Bronchial epithelial cell (primary cell): Measurements from ENCODE around the gene USP15. TPM values are rescaled to one million over a fixed set of nuclear protein-coding genes. Genes with fewer than 3 reads are reported as not detected.

ENCODE experiments used
- DNase-seq: peaks from one replicate; pipeline ENCODE4 v3.0.0-alpha.2; 2010; ENCODE audit warnings: low read depth
- FAIRE-seq: peaks from 2 replicates; lab custom pipeline; 2011; peaks lifted over from hg19 to GRCh38; lab: Jason Lieb, UNC
- H3K27me3 ChIP-seq: 2 replicates; pipeline ENCODE4 v1.5.1; 2011; ENCODE audit warnings: low read length; ENCODE audit not compliant: control insufficient read depth, insufficient read depth
- H3K36me3 ChIP-seq: 2 replicates; pipeline ENCODE4 v1.5.1; 2011; ENCODE audit warnings: low read length; ENCODE audit not compliant: control insufficient read depth, insufficient read depth
- H3K4me3 ChIP-seq: 2 replicates; pipeline ENCODE4 v1.5.1; 2011; ENCODE audit warnings: mild to moderate bottlenecking, low read depth, low read length, control low read depth
- total RNA-seq: library from RNA; depleted of rRNA; stranded (reverse); fragments of >200 nt; gene quantifications from 2 replicates; pipeline ENCODE4 v1.2.1, GENCODE V29; 2014
- TF ChIP-seq, protein P1 (sequence below): IDR thresholded peaks from 2 replicates; pipeline ENCODE4 v1.5.1; 2011; ENCODE audit warnings: mild to moderate bottlenecking, moderate library complexity, low read length, control low read depth, inconsistent platforms; ENCODE audit not compliant: insufficient read depth, severe bottlenecking

USP15 gene
- total RNA-seq, 1 donor from 2014 or later, result 56.3 TPM

- Histone ChIP-seq H3K4me3 (no peak overlapping the region), H3K36me3 (no peaks in the 10 kb centered on the region), H3K27me3 (no peaks in the 10 kb centered on the region)
- no peak for DNase-seq
- TF ChIP-seq, protein P1, sequence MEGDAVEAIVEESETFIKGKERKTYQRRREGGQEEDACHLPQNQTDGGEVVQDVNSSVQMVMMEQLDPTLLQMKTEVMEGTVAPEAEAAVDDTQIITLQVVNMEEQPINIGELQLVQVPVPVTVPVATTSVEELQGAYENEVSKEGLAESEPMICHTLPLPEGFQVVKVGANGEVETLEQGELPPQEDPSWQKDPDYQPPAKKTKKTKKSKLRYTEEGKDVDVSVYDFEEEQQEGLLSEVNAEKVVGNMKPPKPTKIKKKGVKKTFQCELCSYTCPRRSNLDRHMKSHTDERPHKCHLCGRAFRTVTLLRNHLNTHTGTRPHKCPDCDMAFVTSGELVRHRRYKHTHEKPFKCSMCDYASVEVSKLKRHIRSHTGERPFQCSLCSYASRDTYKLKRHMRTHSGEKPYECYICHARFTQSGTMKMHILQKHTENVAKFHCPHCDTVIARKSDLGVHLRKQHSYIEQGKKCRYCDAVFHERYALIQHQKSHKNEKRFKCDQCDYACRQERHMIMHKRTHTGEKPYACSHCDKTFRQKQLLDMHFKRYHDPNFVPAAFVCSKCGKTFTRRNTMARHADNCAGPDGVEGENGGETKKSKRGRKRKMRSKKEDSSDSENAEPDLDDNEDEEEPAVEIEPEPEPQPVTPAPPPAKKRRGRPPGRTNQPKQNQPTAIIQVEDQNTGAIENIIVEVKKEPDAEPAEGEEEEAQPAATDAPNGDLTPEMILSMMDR, result no peak
- no peak for FAIRE-seq
These were observed 112.6 kb downstream of the USP15 start for GRCh38 chr12:62372825-62373224.

GRCh38 chr12:62375603-62376002 lies 115.4 kb downstream of the USP15 start:
- no peak for FAIRE-seq

DNA sequence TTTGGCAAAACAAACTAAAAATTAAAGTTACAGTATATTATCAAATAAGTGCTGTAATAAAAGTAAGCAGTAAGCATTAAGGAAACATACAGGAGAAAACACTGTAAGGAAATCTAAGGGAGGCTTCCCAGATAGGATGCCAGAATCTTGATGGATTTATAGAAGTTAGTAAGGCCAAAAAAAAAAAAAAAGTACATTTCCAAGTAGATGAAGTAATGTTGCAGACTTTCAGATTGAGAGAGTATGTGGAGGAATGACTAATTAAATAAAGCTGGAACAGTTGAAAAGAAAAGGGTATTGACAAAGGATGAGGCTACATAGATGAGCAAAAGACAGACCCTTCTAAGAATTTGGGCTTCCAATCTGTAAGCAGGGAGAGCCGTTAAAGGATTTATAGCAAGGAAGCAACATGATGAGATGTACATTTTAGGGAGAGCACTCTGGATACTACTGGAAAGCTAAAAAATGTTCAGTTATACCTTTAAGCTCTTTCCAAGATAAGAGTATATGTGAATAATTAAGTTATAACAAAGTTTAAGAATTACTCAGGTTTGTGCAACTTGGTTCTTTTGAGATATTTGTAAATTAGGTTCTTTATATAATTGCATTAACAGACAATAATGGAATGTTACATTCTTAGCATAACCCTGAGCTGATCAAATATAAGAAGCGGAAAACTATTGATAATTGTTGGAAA lies 119.0 kb downstream of the USP15 start:
- TF ChIP-seq, protein P1, result no peak
- FAIRE-seq (no peak), DNase-seq (no peak)
- Histone ChIP-seq H3K27me3 (no peaks in the 10 kb centered on the region), H3K36me3 (no peaks in the 10 kb centered on the region), H3K4me3 (no peak overlapping the region)

More at GRCh38 chr12:62375603-62376002, 115.4 kb downstream of the USP15 start:
- H3K36me3 ChIP-seq, result no peaks in the 10 kb centered on the region
- TF ChIP-seq, protein P1, result no peak
- DNase-seq, result no peak
- no peak overlapping the region for H3K4me3 ChIP-seq
- no peaks in the 10 kb centered on the region for H3K27me3 ChIP-seq

DNA sequence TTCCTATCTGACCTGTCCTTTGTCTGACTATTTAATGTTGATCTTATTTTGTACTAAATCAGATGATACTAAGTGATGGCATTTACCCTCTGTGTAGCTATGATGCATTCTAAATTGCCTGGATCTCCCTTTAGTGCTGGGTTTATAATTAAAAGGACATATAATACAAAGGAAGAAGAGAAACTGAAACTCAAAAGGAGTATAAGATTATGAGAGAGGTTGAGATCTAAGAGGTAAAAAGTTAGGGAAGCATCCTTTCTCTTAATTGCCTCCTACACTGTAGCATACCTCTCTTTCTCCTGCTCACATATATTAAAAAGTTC lies 119.5 kb downstream of the USP15 start:
- no peak for FAIRE-seq
- TF ChIP-seq, protein P1, result no peak
- DNase-seq, result no peak
- Histone ChIP-seq H3K4me3 (no peak overlapping the region), H3K36me3 (no peaks in the 10 kb centered on the region), H3K27me3 (no peaks in the 10 kb centered on the region)

DNA sequence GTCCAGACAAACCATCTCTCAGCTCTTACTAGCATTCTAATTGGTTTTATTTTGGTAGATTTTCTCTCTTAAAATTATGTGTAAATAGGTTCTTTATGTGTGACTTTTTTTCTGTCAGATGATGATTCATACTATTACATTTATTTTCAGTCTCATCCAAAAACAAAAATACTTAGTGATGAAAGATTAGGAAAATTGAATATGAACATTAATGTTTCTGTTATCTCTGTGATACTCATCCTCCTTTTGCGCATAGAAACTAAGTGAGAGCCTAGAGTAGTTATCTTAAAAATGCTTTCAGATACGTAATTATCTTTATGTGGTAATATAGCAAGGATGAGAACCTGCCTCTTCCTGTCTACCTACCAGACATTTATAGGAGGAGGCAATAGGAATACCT lies 122.3 kb downstream of the USP15 start:
- Histone ChIP-seq H3K36me3 (no peaks in the 10 kb centered on the region), H3K27me3 (no peaks in the 10 kb centered on the region), H3K4me3 (no peak overlapping the region)
- no peak for FAIRE-seq
- DNase-seq, result no peak
- TF ChIP-seq, protein P1, result no peak

GRCh38 chr12:62396750-62397149 lies 136.5 kb downstream of the USP15 start:
- Histone ChIP-seq H3K36me3 (peaks cover 5% of the 10 kb centered on the region), H3K4me3 (no peak overlapping the region), H3K27me3 (no peaks in the 10 kb centered on the region)
- no peak for DNase-seq
- no peak for FAIRE-seq
- TF ChIP-seq, protein P1, result no peak
